H9 (cell line): Measurements from ENCODE around the gene MAPK8IP3. TPM values are rescaled to one million over a fixed set of nuclear protein-coding genes. Genes with fewer than 3 reads are reported as not detected.

Experiments
- DNase-seq: peaks from one replicate; pipeline ENCODE4 v3.0.0-alpha.2; 2017
- H2AFZ ChIP-seq: one replicate; pipeline ENCODE4 v1.6.1; 2013; ENCODE audit warnings: mild to moderate bottlenecking, low read length, control low read depth, moderate library complexity
- H2AK5ac ChIP-seq: 2 replicates; pipeline ENCODE4 v1.6.1; 2013; ENCODE audit warnings: low read length, control low read depth, mixed read lengths; ENCODE audit not compliant: insufficient read length
- H2BK120ac ChIP-seq: one replicate; pipeline ENCODE4 v1.6.1; 2013; ENCODE audit warnings: low read depth, mild to moderate bottlenecking, low read length, control low read depth, inconsistent platforms; ENCODE audit not compliant: poor library complexity, severe bottlenecking
- H2BK12ac ChIP-seq: 2 replicates; pipeline ENCODE4 v1.6.1; 2013; ENCODE audit warnings: low read length, control low read depth, mixed read lengths, low read depth; ENCODE audit not compliant: insufficient read length
- H2BK15ac ChIP-seq: 2 replicates; pipeline ENCODE4 v1.6.1; 2013; ENCODE audit warnings: low read depth, low read length, control low read depth
- H2BK20ac ChIP-seq: one replicate; pipeline ENCODE4 v1.6.1; 2013; ENCODE audit warnings: low read depth, mild to moderate bottlenecking, low read length, control low read depth, inconsistent platforms; ENCODE audit not compliant: poor library complexity, severe bottlenecking
- H2BK5ac ChIP-seq: 2 replicates; pipeline ENCODE4 v1.6.1; 2013; ENCODE audit warnings: low read length, control low read depth, mixed read lengths; ENCODE audit not compliant: insufficient read length
- H3K14ac ChIP-seq: 2 replicates; pipeline ENCODE4 v1.6.1; 2013; ENCODE audit warnings: low read length, control low read depth; ENCODE audit not compliant: insufficient read depth
- H3K18ac ChIP-seq: 2 replicates; pipeline ENCODE4 v1.6.1; 2013; ENCODE audit warnings: low read depth, mild to moderate bottlenecking, mixed read lengths, low read length, control low read depth; ENCODE audit not compliant: insufficient read length
- H3K23ac ChIP-seq: 2 replicates; pipeline ENCODE4 v1.6.1; 2013; ENCODE audit warnings: low read length, control low read depth, mixed read lengths, low read depth; ENCODE audit not compliant: insufficient read length
- H3K23me2 ChIP-seq: 2 replicates; pipeline ENCODE4 v1.6.1; 2013; ENCODE audit warnings: low read depth, mild to moderate bottlenecking, mixed read lengths, low read length, control low read depth; ENCODE audit not compliant: insufficient read length, poor library complexity, severe bottlenecking
- H3K27ac ChIP-seq: 2 replicates; pipeline ENCODE4 v1.5.1; 2013; ENCODE audit warnings: low read length, control low read depth, mixed read lengths, low read depth; ENCODE audit not compliant: insufficient read length
- H3K27me3 ChIP-seq: 2 replicates; pipeline ENCODE4 v1.6.1; 2013; ENCODE audit warnings: low read length, control low read depth, inconsistent platforms; ENCODE audit not compliant: insufficient read depth
- H3K4ac ChIP-seq: 2 replicates; pipeline ENCODE4 v1.6.1; 2013; ENCODE audit warnings: low read depth, mild to moderate bottlenecking, control low read depth, inconsistent platforms, low read length, moderate library complexity
- H3K4me1 ChIP-seq: 2 replicates; pipeline ENCODE4 v1.6.1; 2013; ENCODE audit warnings: low read length, control low read depth, inconsistent platforms; ENCODE audit not compliant: insufficient read depth
- H3K4me2 ChIP-seq: 2 replicates; pipeline ENCODE4 v1.6.1; 2013; ENCODE audit warnings: low read length, control low read depth, mixed read lengths; ENCODE audit not compliant: insufficient read length, insufficient read depth
- H3K56ac ChIP-seq: 2 replicates; pipeline ENCODE4 v1.6.1; 2013; ENCODE audit warnings: low read depth, mild to moderate bottlenecking, mixed read lengths, low read length, control low read depth; ENCODE audit not compliant: insufficient read length
- H3K79me1 ChIP-seq: 2 replicates; pipeline ENCODE4 v1.6.1; 2013; ENCODE audit warnings: low read depth, mild to moderate bottlenecking, moderate library complexity, low read length, control low read depth, inconsistent platforms; ENCODE audit not compliant: insufficient read depth, poor library complexity, severe bottlenecking
- H3K79me2 ChIP-seq: 2 replicates; pipeline ENCODE4 v1.6.1; 2013; ENCODE audit warnings: low read length, control low read depth, inconsistent platforms; ENCODE audit not compliant: insufficient read depth
- H3K9ac ChIP-seq: 2 replicates; pipeline ENCODE4 v1.6.1; 2013; ENCODE audit warnings: low read length, control low read depth, mixed read lengths; ENCODE audit not compliant: insufficient read length; ENCODE audit errors: extremely low read depth
- H3K9me3 ChIP-seq: one replicate; pipeline ENCODE4 v1.6.1; 2013; ENCODE audit warnings: low read depth, low read length, inconsistent platforms; ENCODE audit not compliant: control insufficient read depth
- H3T11ph ChIP-seq: one replicate; pipeline ENCODE4 v1.6.1; 2013; ENCODE audit warnings: mild to moderate bottlenecking, low read length, control low read depth, inconsistent platforms
- H4K20me1 ChIP-seq: one replicate; pipeline ENCODE4 v1.6.1; 2013; ENCODE audit not compliant: control insufficient read depth, insufficient read length, insufficient read depth
- H4K5ac ChIP-seq: 2 replicates; pipeline ENCODE4 v1.6.1; 2013; ENCODE audit warnings: low read depth, mild to moderate bottlenecking, mixed read lengths, low read length, control low read depth; ENCODE audit not compliant: insufficient read length
- H4K8ac ChIP-seq: replicated peaks from 2 replicates; pipeline ENCODE4 v1.6.1; 2013; ENCODE audit warnings: low read length, control low read depth, mixed read lengths, low read depth; ENCODE audit not compliant: insufficient read length
- H4K91ac ChIP-seq: 2 replicates; pipeline ENCODE4 v1.6.1; 2013; ENCODE audit warnings: low read depth, mild to moderate bottlenecking, moderate library complexity, mixed read lengths, low read length, control low read depth; ENCODE audit not compliant: insufficient read length
- H3K27ac Mint-ChIP-seq, 3 experiments: 2 replicates in 2 of 3; 3 replicates in 1 of 3; pipeline ENCODE4 v1.8.0; 2020 to 2021; ENCODE audit warnings: mixed read lengths in 3 of 3, mild to moderate bottlenecking in 1 of 3, moderate library complexity in 1 of 3
- H3K27me3 Mint-ChIP-seq: 2 replicates; pipeline ENCODE4 v1.8.0; 2021; ENCODE audit warnings: low read depth, mild to moderate bottlenecking, moderate library complexity, mixed read lengths
- H3K36me3 Mint-ChIP-seq, 3 experiments: 2 replicates in 2 of 3; 3 replicates in 1 of 3; pipeline ENCODE4 v1.8.0; 2020 to 2021; ENCODE audit warnings: low read depth in 3 of 3, mixed read lengths in 3 of 3; ENCODE audit not compliant: insufficient read depth in 1 of 3
- H3K4me1 Mint-ChIP-seq, 2 experiments: 2 replicates each; pipeline ENCODE4 v1.8.0; 2020; ENCODE audit warnings: mixed read lengths in 2 of 2
- H3K4me3 Mint-ChIP-seq, 2 experiments: 2 replicates in 1 of 2; 3 replicates in 1 of 2; pipeline ENCODE4 v1.8.0; 2020 to 2021; ENCODE audit warnings: mild to moderate bottlenecking in 2 of 2, mixed read lengths in 2 of 2, moderate library complexity in 1 of 2
- H3K9me3 Mint-ChIP-seq, 2 experiments: 2 replicates in 1 of 2; 3 replicates in 1 of 2; pipeline ENCODE4 v1.8.0; 2020; ENCODE audit warnings: mild to moderate bottlenecking in 2 of 2, mixed read lengths in 2 of 2, moderate library complexity in 1 of 2
- CTCF ChIP-seq: fragments of 200-600 bp; sonication (generic); conservative IDR thresholded peaks from 3 replicates; pipeline ENCODE4 v1.8.0; 2021; ENCODE audit warnings: antibody characterized with exemption, mild to moderate bottlenecking
- WGBS: extraction: QIAGEN DNeasy Blood & Tissue Kit; methylation state at CpG from one replicate; pipeline ENCODE4 v1.1.7; 2013; ENCODE audit warnings: missing lambda C conversion rate, low lambda C conversion rate, mixed read lengths; ENCODE audit not compliant: insufficient read length; ENCODE audit errors: extremely low coverage; 5-methylcytosine and 5-hydroxymethylcytosine counted together
- total RNA-seq: library from RNA; stranded (reverse); gene quantifications from 2 replicates; pipeline ENCODE4 v1.2.1, GENCODE V29; 2021

The MAPK8IP3 gene
- total RNA-seq, 1 experiment from 2014 or later, result 51.3 TPM

DNA sequence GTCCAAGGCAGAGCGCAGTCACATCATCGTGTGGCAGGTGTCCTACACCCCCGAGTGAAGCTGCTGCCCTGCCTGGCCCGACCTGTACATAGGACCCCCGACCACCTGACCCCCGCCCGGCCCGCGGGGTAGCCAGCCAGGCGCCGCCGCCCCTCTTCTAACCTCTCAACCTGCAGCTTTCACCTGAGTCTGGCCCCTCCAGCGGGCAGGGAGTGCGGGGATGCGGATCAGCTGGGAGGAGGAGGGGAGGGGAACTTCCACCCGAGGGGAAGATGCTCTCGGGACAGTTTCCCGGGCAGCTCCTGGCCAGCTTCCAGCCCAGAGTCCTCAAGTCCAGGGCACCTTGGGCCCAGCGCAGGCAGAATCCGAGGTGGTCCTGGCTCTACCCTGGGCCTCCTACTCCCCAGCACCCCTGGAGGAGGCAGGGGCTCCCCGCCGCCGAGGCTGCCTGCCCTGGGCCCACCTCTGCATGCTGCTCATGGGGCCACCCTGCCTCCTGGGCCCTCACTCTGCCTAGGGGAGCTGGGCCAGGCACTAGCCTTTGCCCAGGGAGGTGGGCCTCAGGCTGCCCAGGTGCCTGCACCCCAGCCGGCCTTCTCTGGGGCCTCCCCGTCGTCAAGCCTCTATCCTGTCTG lies 62.9 kb downstream of the MAPK8IP3 start:
- H3K18ac ChIP-seq, result no peak overlapping the region
- WGBS, result no CpG with 5 or more reads among the region's 26 CpGs
- no peak overlapping the region for H2BK120ac ChIP-seq
- TF ChIP-seq CTCF, result no peak
- no peaks in the 10 kb centered on the region for H3K9me3 ChIP-seq
- no peak overlapping the region for H3K23ac ChIP-seq
- no peaks in the 10 kb centered on the region for H3K79me1 ChIP-seq
- H4K91ac ChIP-seq, result no peak overlapping the region
- Mint-ChIP-seq H3K27ac (peak overlapping the region in 1 of 3 experiments; percentile 85; a peak in 1 of 7 replicates), H3K4me3 (no peak overlapping the region), H3K27me3 (no peaks in the 10 kb centered on the region; the same call in 1 of the 2 replicates), H3K4me1 (peaks cover 3 to 16% of the 10 kb centered on the region in 2 experiments), H3K36me3 (peaks cover 11 to 37% (median 36%) of the 10 kb centered on the region in 3 experiments; a peak in 6 of 7 replicates), H3K9me3 (no peaks in the 10 kb centered on the region)
- H2BK12ac ChIP-seq, result no peak overlapping the region
- H2AK5ac ChIP-seq, result no peak overlapping the region
- no peaks in the 10 kb centered on the region; the same call in 1 of the 2 replicates for H3K79me2 ChIP-seq
- H3K27me3 ChIP-seq, result no peaks in the 10 kb centered on the region
- H3K9ac ChIP-seq, result no peak overlapping the region
- H3K4ac ChIP-seq, result no peak overlapping the region
- H3K4me1 ChIP-seq, result no peaks in the 10 kb centered on the region
- H4K20me1 ChIP-seq, result no peaks in the 10 kb centered on the region
- no peak overlapping the region for H2BK5ac ChIP-seq
- H3K27ac ChIP-seq, result no peak overlapping the region
- no peak overlapping the region for H3K4me2 ChIP-seq
- H4K8ac ChIP-seq, result no peak overlapping the region
- H2BK15ac ChIP-seq, result no peak overlapping the region
- H3K56ac ChIP-seq, result no peak overlapping the region
- H2BK20ac ChIP-seq, result no peak overlapping the region
- no peak overlapping the region for H4K5ac ChIP-seq
- no peak overlapping the region; the same call in 1 of the 2 replicates for H3K14ac ChIP-seq
- peaks cover 7% of the 10 kb centered on the region for H3K23me2 ChIP-seq
- H3T11ph ChIP-seq, result no peak overlapping the region
- no peak for DNase-seq
- no peak overlapping the region for H2AFZ ChIP-seq
